Kidney tubule cell (primary cell): ENCODE data around the gene FAM193A.
A peak's percentile ranks its signal among the peaks of the same experiment; 100 is the strongest.
"Not testable (repeated sequence)": the region's sequence is repeated elsewhere in the genome, so short reads cannot be mapped to it uniquely, and the experiment has no call there.

Experiments
- DNase-seq: peaks from one replicate; pipeline ENCODE4 v3.0.0-alpha.2; 2018; ENCODE audit warnings: low spot score

FAM193A gene

GRCh38 chr4:2695346-2696060, 159.1 kb downstream of the FAM193A start:
- no peak for DNase-seq

GRCh38 chr4:2696423-2696822, 160.0 kb downstream of the FAM193A start:
- DNase-seq: peak; percentile 13

DNA sequence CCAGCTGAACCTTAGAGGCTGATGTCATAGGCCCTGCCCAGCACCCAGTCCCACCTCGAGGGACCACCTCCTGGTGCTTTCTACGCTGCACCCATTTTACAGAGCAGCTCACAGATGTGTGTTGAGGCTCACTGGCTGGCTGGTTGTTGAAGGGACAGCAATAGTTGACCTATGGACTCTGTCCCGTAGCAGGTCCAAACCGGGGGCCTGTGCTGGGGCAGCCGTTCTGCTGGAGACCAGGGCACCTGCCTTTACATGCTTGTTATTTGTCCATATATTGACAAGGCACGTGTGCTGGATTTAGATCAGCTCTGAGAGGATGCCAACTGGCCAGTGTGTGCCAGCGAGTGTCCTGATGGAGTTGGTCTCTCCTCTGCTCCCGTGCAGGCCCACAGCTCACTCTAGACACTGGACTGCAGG, 161.6 kb downstream of the FAM193A start:
- no peak for DNase-seq

GRCh38 chr4:2698504-2698903, 162.1 kb downstream of the FAM193A start:
- DNase-seq: no peak

DNA sequence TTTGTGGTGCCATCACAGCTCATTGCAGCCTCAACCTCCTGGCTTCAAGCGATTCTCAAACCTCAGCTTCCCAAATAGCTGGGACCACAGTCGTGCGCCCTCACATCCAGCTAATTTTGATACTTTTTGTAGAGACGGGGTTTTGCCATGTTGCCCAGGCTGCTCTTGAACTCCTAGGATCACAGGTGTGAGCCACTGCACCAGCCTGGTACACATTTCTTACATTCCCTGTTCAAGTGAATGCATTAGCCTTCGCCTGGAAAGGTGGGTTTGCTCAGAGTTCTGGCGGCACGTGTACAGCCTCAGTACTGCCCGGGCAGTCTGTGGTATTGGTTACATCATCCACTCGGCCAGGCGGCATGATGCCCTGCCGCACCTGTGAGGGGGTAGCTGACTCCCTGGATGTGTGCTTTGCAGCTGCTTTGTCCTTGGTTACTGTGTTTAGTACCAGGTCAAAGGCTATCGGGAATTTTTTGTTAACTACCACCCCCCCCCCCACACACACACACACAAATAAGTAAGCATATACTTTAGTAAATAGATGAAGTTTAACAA, 162.6 kb downstream of the FAM193A start:
- DNase-seq: no peak

DNA sequence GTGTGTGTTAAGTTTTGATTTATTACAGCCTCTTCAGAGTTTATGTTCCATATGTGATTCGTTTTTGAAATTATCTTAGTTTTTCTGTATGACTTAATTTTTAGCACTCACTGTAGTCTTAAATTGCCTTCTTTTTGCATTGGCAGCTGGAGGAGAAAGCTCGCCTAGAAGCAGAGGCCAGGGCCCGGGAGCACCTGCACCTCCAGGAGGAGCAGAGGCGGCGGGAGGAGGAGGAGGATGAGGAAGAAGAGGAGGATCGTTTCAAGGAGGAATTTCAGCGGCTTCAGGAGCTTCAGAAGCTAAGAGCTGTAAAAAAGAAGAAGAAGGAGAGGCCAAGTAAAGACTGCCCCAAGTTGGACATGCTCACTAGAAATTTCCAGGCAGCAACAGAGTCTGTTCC, 163.1 kb downstream of the FAM193A start:
- no peak for DNase-seq

- no peak for DNase-seq
Observed at GRCh38 chr4:2700031-2700430, 163.6 kb downstream of the FAM193A start.

DNA sequence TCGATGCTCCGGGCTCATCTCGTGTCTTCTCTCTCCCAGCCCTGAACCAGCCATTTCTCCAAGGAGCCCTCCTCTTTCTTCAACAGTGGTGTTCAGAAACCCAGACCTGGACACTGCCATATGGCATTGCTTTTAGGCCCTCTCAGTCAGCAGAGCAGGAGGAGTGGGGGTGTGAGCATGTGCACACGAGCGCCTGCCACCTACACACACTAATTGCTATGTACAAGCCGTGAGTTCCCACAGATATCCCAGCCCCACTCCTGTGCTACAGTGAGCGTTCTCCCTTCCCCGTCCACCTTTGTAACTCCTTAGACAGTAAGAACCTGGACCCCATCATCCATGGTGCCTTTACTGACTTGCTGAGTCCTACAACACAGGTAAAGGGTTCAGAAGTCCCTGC, 165.9 kb downstream of the FAM193A start:
- no peak for DNase-seq

DNA sequence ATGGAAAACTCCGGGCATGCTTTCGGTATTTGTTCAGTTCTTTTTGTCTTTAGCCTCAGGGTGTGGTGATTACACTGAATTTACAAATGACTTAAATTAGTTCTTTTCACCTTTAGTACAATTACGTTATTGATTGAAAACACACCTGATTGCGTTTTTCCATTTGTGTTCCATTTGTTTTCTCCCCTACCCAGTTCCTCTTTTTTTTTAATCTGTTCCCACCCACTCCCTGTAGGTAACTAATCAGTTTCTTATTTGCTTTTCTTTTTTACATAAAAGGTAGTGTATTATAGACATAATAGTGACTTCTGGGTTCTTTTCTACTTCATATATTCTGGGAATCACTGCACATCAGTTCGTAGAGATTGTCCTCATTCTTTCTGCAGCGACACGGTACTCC, 166.3 kb downstream of the FAM193A start:
- DNase-seq: no peak

- peak; percentile 5 for DNase-seq
Observed at GRCh38 chr4:2712261-2712842, 175.9 kb downstream of the FAM193A start.

GRCh38 chr4:2713337-2713736, 176.9 kb downstream of the FAM193A start:
- no peak for DNase-seq

DNA sequence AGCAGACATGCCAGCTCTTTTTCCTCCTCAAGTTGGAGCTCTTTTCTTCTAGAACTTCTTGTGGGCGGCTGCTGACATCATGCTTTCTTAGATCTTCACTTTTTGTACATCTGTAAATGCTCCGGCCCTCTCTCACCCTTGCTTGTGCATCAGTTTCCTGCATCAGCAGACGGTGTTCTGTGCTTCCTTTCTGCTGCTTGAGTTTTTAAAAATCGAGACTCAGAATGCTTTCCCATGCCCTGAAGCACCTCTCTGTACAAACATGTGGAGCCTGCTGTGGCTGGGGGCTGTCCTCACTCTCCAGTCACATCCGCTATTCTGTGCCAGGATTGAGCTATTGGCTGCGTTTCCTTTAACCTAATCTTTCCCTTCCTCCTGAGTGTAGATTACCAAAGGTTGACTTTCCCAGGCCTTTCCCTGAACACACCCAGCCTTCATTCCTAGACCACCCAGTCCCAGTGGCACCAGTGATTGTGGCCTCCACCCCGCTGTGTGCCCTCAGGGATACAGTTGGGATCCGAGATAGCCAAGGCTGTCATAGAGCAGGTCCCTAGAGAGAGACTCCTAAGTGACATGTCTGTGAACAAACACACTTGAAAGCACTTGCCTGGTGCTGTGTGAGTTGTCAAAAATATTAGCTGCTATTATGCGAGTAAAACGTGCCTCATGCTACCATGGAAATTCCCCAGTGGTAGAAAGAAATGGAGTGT, 177.8 kb downstream of the FAM193A start:
- DNase-seq: no peak

DNA sequence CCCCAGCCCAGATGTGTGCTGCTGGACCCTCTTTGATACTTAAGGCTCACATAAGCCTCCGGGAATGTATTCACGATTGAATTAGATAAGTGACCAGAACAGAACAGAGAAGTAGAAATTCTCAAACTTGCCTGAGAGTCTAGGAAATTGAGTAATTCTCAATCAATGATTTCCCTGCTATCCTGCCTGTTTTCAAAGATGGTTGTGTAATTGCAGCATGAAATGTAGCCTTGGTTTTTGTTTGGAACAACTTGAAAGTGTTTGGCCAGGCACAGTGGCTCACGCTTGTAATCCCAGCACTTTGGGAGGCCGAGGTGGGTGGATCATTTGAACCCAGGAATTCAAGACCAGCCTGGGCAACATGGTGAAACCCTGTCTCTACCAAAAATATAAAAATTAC, 178.5 kb downstream of the FAM193A start:
- DNase-seq: no peak

- DNase-seq: no peak
Observed at GRCh38 chr4:2715426-2715825, 179.0 kb downstream of the FAM193A start.

DNA sequence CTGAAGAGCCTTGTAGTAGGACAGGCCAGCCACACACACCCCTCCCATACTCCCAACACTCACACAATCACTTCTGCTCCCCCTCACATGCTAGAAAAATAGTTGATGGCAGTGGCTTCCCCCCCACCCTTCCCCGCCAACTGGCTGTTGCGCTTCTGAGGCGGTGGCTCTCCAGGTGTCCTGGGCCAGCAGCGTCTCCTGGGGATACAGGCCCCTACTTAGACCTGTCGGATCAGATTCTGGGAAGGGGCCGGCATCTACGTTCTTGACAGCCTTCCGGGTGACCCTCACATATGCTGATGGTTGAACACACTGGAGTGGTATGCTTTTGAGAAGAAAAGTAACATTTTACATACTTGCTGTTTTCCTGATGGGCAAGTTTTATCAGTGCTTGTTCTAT, 179.8 kb downstream of the FAM193A start:
- DNase-seq: no peak

DNA sequence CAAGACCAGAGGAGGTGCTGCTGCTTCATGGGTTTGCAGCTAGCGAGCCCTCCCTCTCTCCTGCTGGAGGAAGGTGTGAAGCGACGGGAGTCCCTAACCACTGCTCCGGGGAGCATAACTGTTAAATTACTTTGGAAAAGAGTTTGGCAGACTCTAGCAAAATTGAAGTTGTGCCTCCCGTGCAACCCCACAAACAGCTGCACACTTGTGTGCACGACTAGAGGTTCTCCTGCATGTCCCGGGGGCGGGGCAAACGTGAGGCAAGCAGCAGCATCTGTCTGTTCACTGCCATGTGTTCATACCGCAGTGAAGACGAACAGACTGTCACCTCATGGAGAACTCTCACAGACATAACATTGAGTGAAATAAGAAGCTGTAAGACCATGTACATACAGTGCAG, 185.1 kb downstream of the FAM193A start:
- DNase-seq: no peak

DNA sequence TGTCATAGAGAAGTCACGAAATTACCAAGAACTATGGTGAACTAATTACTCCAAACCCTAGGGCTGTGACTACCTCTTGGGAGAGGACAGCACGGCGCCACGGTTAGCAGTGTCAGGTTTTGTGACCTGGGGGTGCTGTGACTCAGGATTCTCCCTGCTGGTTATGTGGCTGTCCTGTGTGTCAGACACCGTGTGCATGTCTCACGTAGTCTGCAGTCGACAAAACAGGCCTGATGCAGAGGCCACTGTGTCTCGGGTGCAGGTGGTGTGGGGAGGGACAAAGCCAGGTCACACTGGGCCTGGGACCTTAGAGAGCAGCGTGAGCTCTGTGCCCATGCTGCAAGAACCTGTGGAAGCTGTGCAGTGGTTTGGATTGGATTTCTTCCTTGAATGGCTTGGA, 185.6 kb downstream of the FAM193A start:
- no peak for DNase-seq

DNA sequence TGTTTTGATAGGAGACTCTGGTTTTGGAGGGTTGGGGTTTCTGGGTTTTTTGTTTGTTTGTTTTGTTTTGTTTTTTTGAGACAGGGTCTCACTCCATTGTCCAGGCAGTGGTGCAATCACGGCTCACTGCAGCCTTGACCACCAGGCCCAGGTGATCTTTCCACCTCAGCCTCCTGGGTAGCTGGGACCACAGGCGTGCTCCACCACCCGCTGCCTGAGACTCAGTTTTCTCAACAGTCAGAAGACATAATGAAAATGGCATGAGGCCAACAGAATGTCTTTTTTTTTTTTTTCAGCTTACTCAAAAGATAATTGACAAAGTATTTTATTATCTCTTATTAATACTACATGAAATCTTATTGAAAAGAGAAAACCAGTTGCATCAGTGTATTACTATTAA, 187.3 kb downstream of the FAM193A start:
- no peak for DNase-seq

DNA sequence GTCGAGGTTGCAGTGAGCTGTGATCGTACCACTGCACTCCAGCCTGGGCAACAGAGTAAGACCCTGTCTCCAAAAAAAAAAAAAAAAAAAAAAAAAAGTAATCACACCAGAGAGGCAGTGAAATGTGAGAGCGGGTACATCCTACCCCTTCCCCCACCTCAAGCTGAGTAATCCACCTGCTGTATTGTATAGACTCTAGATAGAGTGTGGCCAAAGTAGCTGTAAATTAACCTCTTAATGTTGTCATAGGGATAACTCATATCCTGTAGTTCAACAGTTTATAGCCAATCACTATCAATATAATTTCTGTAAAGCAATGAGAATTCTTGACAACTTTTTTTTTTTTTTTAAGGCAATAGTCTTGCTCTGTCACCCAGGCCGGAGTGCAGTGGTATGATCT, 188.9 kb downstream of the FAM193A start:
- DNase-seq: no peak

GRCh38 chr4:2726881-2727280, 190.4 kb downstream of the FAM193A start:
- DNase-seq: not testable (repeated sequence)

- no peak for DNase-seq
Observed at GRCh38 chr4:2728221-2728620, 191.8 kb downstream of the FAM193A start.

- no peak for DNase-seq
Observed at GRCh38 chr4:2728806-2729532, 192.5 kb downstream of the FAM193A start.

DNA sequence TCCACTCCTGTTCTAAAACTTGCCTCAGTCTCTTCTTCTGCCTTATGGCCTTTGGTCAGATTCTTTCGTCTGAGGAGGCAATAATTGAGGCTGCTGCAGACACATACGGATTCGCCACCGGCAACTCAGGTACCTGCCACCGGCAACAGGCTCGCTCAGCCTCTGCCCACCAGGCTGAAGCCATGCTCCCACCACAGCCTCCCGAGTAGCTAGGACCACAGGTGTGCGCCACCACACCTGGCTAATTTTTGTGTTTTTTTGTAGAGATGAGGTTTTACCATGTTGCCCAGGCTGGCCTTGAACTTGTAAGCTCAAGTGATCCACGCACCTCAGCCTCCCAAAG, 193.1 kb downstream of the FAM193A start:
- DNase-seq: no peak
